ENCODE measurements around the gene TAF1B. TPM values are rescaled to one million over a fixed set of nuclear protein-coding genes. Genes with fewer than 3 reads are reported as not detected.

TAF1B gene
- total RNA-seq, 2 donors from 2014 or later: 4.0 to 6.1 TPM

- H3K4me3 ChIP-seq: no peak overlapping the region
- no peak for DNase-seq (ENCODE audit: low spot score)
- H3K9me3 ChIP-seq: no peaks in the 10 kb centered on the region
- peaks cover 0 to 26% of the 10 kb centered on the region in 2 donors for H3K4me1 ChIP-seq
- no peaks in the 10 kb centered on the region for H3K36me3 ChIP-seq
- no peaks in the 10 kb centered on the region for H3K27me3 ChIP-seq
- TF ChIP-seq CTCF (IDR thresholded peaks at IDR 0.05): no peak
- no peak overlapping the region for H3K27ac ChIP-seq
Observed at GRCh38 chr2:9982248-9982647, 139.0 kb downstream of the TAF1B start.

DNA sequence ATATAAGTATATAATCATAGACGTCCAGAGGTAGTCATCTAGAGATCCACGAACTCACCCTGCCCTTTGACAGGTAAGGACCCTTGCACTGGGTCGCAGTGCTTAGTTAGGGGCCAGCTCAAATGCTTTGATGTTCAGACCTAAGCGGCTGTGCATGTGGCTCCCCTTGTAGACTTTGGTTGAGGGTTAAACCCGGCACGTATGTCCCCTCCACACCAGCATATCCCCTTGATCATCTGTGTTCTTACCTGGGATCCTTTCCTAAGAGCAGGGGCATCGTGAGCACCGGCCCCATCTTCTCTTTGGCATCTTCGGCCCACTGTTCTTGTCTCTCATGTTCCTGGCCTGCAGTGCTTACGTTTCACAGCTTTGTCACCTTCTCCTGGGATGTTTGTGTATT, 139.6 kb downstream of the TAF1B start:
- Histone ChIP-seq H3K27me3 (no peaks in the 10 kb centered on the region), H3K36me3 (no peaks in the 10 kb centered on the region), H3K4me3 (no peak overlapping the region), H3K4me1 (peaks cover 0 to 26% of the 10 kb centered on the region in 2 donors), H3K9me3 (no peaks in the 10 kb centered on the region), H3K27ac (no peak overlapping the region)
- no peak for TF ChIP-seq CTCF (IDR thresholded peaks at IDR 0.05)
- DNase-seq (ENCODE audit: low spot score): no peak

DNA sequence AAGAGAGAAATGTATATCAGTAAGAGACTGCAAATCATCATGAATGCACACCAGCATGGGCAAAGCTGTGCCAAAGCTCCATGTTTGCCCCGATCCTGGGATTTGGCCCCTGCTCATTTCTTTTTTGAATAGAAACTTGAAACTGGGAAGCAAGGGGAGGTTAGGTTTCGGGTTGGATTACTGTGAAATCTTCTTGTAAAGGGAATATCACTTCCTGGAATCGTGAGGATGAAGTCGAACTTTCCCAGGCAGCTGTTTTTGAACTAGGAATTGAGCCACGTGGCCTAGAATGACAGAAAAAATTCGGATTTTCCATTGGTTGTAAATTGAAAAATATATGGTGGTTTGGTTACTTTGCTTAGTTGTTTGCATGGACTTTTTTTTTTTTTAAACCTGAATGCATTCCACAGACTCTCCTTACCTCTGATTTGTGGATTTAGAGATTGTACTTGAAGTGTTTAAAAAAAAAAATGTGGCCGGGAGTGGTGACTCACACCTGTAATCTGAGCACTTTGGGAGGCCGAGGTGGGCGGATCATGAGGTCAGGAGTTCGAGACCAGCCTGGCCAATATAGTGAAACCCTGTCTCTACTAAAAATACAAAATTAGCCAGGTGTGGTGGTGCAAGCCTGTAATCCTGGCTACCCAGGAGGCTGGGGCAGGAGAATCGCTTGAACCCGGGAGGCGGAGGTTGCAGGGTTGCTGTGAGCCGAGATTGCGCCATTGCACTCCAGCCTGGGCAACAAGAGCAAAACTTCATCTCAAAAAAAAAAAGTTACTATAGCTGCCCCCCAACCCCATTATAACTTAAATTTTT, 140.3 kb downstream of the TAF1B start:
- DNase-seq (ENCODE audit: low spot score): no peak
- peak overlapping the region; percentile 52 to 79 for H3K27ac ChIP-seq
- H3K4me1 ChIP-seq: peaks cover 0 to 26% of the 10 kb centered on the region in 2 donors
- no peak for TF ChIP-seq CTCF (IDR thresholded peaks at IDR 0.05)
- no peaks in the 10 kb centered on the region for H3K27me3 ChIP-seq
- no peaks in the 10 kb centered on the region for H3K9me3 ChIP-seq
- H3K36me3 ChIP-seq: no peaks in the 10 kb centered on the region
- no peak overlapping the region for H3K4me3 ChIP-seq

Other genes with a start within 250 kb of the TAF1B start
- 100 to 1,000 TPM; 139 to 204 TPM for gene YWHAQ, start 212.5 kb upstream of the TAF1B start, total RNA-seq
- gene GRHL1, start 108.2 kb downstream of the TAF1B start, total RNA-seq: 1 to 10 TPM; 1.3 to 3.2 TPM
- 10 to 100 TPM; 18.8 to 30.6 TPM for gene KLF11, start 200.1 kb downstream of the TAF1B start, total RNA-seq
- 1 to 10 TPM; 4.8 to 5.9 TPM for gene CYS1, start 236.9 kb downstream of the TAF1B start, total RNA-seq

Data from right atrium auricular region (tissue), 2 donors.